Coronary artery (tissue), 2 donors: ENCODE measurements around the gene KLC1.
A peak's percentile ranks its signal among the peaks of the same experiment; 100 is the strongest.
"Not testable (repeated sequence)": the region's sequence is repeated elsewhere in the genome, so short reads cannot be mapped to it uniquely, and the experiment has no call there.

Source experiments
- DNase-seq: peaks from one replicate; pipeline ENCODE4 v3.0.0-alpha.2; 2017; ENCODE audit warnings: low spot score
- H3K27ac ChIP-seq, 2 donors: fragments of 200-600 bp; sonication (generic); one replicate each; pipeline ENCODE4 v1.5.1; 2016 to 2019
- H3K4me3 ChIP-seq: fragments of 200-600 bp; sonication (generic); 2 replicates; pipeline ENCODE4 v1.5.1; 2016; ENCODE audit warnings: mild to moderate bottlenecking, moderate library complexity
- CTCF ChIP-seq: fragments of 200-600 bp; sonication (generic); IDR thresholded peaks from one replicate; pipeline ENCODE4 v1.5.1; 2019; ENCODE audit warnings: antibody characterized with exemption

KLC1 gene

GRCh38 chr14:103688906-103689902, 60.2 kb downstream of the KLC1 start:
- Histone ChIP-seq H3K4me3 (no peak overlapping the region), H3K27ac (peak overlapping the region in 1 of 2 donors; percentile 70)
- no peak for DNase-seq
- TF ChIP-seq CTCF = no peak

GRCh38 chr14:103690332-103690731, 61.3 kb downstream of the KLC1 start:
- no peak for TF ChIP-seq CTCF
- no peak overlapping the region for H3K27ac ChIP-seq
- DNase-seq = no peak
- H3K4me3 ChIP-seq = no peak overlapping the region

- H3K27ac ChIP-seq, H3K4me3 ChIP-seq, DNase-seq: not testable (repeated sequence)
Observed at GRCh38 chr14:103691655-103692054, 62.6 kb downstream of the KLC1 start.

GRCh38 chr14:103692159-103692558, 63.1 kb downstream of the KLC1 start:
- Histone ChIP-seq H3K4me3 (no peak overlapping the region), H3K27ac (no peak overlapping the region)
- no peak for DNase-seq
- no peak for TF ChIP-seq CTCF

- Histone ChIP-seq H3K27ac (no peak overlapping the region), H3K4me3 (no peak overlapping the region)
- DNase-seq = no peak
- TF ChIP-seq CTCF = no peak
Observed at GRCh38 chr14:103692871-103693270, 63.9 kb downstream of the KLC1 start.

GRCh38 chr14:103693515-103693914, 64.5 kb downstream of the KLC1 start:
- no peak overlapping the region for H3K27ac ChIP-seq
- no peak for DNase-seq
- TF ChIP-seq CTCF = no peak
- H3K4me3 ChIP-seq = no peak overlapping the region

- Histone ChIP-seq H3K4me3 (no peak overlapping the region), H3K27ac (no peak overlapping the region)
- no peak for DNase-seq
- no peak for TF ChIP-seq CTCF
Observed at GRCh38 chr14:103694572-103695026, 65.6 kb downstream of the KLC1 start.
